Activated CD4-positive, alpha-beta T cell treated with anti-CD3 and anti-CD28 coated beads for 48 hours (primary cell): ENCODE measurements around the gene TRIM33.
"Not testable (repeated sequence)": the region's sequence is repeated elsewhere in the genome, so short reads cannot be mapped to it uniquely, and the experiment has no call there.

Source experiments
- DNase-seq: peaks from one replicate; pipeline ENCODE4 v3.0.0-alpha.2; 2020

The TRIM33 gene

DNA sequence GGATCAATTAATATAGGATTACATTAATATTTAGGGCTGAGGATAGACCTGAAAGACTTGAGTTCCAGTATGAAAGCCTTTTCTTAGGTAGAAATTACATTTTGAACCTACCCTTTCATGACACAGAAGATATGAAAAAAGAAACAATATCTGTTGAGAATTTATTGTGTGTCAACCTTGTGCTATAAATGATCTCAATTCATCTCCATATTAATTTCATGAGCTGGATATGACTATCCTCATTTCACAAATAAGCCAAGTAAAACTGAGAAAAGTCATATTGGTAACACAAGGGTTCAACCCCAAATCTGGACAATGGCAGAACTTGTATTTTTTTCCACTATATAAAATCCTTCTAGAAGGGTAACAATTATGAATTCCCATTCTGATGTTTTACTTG lies 120.0 kb downstream of the TRIM33 start:
- no peak for DNase-seq

DNA sequence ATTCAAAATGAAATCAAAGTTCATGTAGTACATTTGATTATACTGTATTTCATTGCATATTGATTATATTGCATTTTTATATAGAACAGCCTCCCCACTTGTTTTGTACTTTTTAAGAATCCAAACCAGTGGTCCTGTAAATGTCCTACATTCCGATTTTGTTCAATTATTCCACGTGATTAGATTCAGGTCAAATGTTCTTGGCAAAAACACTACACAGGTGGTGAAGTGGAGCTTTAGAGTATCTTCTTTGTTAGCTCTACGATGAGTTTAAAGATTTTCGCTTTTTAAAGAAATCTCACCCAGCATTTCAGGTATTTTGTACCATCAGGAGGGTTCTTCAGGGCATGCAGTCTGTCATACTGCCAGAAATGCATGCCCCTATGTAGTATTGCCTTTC lies 120.6 kb downstream of the TRIM33 start:
- no peak for DNase-seq

DNA sequence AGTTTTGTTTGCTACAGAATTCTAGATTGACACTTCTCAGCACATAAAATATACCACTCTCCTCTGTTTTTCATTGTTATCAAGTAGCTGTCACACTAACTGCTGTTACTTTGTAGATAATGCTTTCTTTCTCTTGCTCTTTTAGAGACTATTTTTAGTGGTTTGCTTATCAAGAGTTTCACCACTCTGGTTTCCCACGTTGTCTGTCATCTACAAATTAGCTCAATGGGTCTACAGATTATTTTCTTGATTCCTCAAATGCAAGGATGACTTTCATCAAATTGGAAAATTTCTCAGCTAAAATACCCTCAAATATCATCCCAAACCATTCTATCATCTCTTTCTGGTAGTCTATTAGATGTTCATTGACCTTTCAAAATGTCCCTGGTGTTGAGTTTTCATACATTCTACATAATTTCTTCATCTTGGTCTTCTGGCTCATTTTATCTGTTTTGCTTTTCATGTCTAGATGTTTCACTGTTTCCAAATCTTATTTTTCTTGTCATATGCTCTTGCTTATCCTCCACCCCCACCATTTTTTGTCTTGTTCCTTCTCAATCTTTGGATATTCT lies 122.5 kb downstream of the TRIM33 start:
- no peak for DNase-seq

DNA sequence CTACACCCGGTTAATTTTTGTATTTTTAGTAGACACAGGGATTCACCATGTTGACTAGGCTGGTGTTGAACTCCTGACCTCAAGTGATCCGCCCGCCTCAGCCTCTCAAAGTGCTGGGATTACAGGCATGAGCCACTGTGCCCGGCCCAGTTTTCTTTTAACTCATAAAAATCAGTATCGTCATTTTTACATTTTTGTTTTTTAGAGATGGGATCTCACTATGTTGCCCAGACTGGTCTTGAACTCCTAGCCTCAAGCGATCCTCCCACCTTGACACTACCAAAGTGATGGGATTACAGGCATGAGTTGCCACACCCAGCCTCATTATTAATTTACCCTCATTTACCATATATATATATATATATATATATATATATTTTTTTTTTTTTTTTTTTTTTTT lies 123.4 kb downstream of the TRIM33 start:
- not testable (repeated sequence) for DNase-seq

DNA sequence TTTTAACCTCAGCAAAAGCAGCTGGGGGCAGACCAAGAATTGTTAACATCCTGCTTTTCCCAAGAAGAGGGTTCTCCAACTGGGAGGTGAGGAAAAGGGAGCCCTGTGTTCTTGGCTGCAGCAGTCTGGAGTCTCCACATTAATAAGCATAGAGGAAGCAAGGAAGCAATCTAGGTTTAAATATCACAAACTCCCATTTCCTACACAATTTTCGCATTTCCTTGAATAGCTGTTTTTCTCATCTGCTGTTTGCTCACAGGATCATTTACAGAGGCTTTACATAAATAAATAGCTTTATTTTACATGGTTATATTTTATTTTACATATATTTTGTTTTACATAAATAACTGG lies 124.0 kb downstream of the TRIM33 start:
- DNase-seq: no peak

DNA sequence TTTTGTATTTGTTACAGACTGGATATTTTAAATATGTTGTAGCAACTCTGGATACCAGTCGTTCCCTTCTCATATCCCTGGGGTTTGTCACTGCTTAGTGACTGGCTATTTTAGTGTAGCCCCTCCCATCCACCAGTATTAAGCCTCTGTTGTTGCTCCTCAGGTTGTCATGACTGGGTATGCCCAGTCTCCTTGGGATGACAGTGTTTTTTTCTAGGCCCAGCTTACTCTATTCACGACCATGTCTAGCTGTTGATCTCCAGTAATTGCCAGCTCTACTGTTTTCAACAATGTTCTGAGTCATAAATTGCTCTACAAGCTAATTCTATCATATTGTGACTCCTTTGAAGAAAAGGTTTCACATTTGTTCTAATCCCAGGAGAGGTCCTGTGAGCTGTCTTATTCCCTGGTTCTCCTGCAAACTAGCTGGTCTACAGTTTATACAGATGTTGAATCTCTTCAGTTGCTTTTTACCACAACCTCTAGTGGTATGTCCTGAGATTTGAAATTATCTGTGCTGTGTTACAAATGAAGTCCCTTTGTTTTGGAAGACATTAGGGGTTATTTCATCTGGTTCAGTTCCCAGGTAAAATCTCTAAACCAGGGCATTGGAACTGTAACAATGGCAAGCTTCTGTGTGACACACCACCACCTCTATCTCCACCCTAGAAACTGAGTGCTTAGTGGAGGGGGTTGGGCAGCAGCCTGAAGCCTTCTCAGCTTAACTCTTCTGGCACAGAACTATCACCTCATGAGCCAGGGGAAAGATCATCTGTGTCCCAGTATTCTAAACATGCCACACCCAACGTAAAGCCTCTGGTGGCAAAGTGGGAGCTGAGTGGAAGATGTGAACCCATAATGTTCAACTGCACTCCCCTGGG lies 124.6 kb downstream of the TRIM33 start:
- DNase-seq: no peak

DNA sequence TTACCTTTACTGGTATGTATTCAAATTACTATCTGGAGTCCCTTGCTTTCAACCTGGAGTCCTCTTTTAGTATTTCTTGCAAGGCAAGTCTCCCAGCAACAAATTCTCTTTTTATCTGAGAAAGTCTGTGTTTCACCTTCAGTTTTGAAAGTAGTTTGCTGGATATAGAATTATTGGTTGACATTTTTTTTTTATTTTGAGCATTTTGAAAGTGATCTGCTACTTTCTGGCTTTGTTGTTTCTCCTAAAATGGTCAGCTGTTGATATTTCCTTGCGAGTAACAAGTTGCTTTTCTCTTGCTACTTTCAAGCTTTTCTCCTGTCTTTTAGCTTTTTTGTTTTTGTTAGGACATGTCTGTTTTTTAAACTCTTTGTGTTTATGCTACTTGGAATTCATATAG lies 126.1 kb downstream of the TRIM33 start:
- no peak for DNase-seq

DNA sequence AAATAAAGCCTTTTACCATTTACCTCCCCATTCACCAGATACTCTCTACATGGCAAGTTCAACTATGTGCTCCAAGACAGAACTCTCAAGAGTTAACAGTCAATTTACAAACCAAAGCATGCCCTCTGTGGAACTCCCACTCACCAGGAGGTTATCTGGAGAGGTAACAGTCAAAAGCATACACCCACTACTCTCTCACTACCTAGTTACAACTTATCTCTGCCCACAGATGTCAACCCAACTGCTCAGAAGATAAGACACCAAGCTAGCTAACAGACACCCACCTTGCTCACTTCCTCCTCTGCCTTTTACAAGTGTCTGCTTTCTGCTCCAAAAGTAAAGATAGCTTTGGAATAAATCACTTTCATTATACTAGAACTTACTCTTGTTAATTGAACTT lies 131.0 kb downstream of the TRIM33 start:
- DNase-seq: no peak

DNA sequence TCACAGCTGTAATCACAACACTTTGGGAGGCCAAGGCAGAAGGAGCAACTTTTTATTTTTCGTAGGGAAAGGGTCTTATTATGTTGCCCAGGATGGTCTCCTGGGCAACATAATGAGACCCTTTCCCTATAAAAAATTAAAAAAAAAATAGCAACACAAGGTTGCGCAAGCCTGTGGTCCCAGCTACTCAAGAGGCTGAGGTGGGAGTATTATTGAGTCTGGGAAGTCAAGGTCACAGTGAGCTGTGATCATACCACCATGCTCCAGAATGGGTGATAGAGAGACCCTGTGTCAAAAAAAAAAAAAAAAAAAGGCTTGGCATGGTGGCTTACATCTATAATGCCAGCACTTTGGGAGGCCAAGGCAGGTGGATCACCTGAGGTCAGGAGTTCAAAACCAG lies 131.6 kb downstream of the TRIM33 start:
- no peak for DNase-seq

DNA sequence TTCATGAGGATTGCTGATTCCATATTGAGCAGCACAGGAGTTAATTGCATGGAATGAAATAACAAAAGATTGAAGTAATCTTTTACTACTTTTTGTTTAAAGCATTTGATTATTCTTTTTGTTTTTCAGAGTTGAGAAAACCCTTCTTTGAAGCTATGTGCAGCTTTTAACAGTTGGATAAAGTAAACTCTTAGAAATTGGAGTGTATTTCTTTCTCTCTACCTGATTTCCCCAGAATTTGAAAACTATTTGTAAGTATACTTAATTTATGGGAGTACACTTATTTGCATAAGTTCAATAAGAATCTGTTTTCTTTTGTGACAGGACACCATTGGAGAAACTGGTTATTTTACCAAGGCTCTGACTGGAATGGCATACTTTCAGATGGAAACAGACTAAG lies 133.6 kb downstream of the TRIM33 start:
- no peak for DNase-seq

DNA sequence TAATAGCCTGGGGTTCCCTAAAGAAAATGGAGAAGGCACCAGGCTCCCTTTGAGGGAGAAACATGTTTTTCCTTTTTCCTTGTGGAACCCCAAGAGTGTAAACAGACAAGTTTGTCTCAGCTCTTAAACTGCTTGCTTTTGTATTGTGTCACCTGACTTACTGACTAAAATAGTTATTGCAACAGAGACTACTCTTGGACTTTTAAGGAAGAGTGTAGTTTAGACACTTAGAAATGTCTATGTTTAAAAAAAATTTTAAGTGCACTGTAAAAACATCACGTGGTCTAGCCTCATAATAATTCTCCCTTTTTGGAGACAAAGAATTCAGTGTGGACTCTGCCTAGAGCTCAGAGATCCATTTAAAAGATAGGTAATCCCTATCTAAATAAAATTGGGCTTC lies 141.1 kb downstream of the TRIM33 start:
- DNase-seq: no peak

DNA sequence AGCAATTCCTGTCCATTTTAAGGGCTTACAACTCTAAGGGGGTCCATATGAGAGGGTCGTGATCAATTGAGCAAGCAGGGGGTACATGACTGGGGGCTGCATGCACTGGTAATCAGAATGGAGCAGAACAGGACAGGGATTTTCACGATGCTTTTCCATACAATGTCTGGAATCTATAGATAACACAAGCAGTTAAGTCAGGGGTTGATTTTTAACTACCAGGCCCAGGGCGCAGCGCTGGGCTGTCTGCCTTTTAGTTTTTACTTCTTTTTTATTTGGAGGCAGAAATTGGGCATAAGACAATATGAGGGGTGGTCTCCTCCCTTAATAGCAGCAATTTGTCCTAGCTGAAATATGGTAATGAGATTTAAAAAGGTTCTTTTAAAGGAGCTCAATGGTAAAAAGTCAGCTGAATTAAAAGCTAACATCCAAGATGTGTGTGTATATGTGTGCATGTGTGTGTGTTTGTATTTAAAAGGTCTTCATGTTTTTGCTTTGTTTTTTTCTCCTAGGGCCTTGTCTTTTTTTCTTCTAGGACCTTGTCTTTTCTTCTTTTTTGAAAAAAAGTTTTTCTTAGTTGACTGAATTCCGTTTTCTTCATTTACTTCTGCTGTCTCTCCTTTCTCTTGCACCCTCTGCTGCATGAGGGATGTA lies 141.6 kb downstream of the TRIM33 start:
- not testable (repeated sequence) for DNase-seq

DNA sequence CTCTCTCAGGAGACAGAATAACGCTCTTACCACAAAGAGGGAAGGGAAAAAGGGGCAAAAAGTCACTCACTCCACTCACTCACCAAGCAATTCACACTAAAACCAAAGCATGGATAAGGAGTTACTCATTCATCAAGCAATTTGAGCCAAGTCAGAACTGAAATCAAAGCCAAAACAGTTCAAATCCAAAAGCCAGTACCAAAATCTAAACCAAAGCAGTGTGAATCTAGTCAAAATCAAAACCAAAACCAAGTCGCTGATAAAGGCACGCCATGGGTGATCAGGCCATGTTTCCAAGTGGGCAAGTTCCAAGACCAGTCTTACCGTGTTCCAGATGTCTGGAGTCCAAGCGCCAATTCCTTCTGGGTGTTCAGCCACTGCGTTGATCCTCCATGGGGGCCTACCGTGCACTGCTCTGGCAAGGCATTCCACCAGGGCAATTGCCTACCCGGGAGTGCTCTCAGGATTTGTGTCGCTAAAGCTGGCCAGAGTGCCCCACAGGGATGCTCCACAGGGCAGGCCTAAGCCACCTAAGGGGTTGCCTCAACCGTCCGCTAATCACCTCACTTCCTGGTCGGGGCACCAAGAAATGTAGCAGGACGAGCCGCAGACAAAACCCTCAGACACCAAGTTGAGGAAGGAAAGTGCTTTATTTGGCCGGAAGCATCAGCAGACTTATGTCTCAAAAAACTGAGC lies 142.3 kb downstream of the TRIM33 start:
- no peak for DNase-seq

DNA sequence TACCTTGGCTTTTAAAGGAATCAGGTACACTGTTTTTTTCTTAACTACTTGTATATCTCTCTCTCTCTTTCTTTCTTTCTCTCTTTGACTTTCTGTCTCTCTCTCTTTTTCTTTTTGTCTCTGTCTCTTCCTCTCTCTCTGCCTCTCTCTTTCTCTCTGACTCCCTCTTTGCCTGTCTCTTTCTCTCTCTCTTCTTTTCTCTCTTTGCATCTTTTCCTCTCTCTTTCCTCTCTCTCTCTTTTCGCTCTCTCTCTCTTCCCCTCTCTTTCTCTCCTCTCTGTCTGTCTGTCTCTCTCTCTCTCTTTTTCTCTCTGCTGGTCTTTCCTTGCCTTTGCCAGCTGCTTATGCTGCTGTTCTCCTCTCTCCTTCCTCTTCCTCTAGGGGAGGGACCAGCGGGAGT lies 143.2 kb downstream of the TRIM33 start:
- DNase-seq: no peak

DNA sequence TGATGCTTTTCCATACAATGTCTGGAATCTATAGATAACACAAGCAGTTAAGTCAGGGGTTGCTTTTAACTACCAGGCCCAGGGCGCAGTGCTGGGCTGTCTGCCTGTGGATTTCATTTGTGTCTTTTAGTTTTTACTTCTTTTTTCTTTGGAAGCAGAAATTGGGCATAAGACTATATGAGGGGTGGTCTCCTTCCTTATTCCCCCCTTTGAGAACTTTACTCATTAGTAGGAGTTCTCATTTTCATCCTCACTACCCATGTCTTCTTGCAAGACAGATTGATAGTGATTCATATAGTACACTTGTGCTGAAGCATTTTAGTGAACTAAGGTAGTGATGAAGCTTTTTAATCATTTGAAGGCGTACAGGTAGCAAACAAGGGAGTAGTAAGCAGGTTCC lies 147.8 kb downstream of the TRIM33 start:
- not testable (repeated sequence) for DNase-seq

DNA sequence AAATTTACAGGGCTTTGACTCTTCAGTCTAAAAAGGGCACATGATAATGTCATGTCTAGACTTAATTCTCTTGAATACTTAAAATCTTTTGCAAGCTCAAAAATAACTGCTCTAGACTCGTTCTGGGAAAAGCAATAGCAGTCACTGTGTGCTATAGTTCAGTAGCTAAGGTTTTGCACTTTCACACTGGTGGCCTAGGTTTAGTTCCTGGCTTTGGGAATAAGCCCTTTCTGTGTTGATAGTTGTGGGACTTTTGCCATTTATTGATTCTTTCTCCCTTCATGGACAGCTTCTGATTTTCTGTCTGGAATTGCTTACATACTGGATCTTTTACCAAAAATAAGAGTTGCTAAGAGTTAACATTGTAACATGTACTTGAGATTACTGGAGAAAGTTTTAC lies 151.2 kb downstream of the TRIM33 start:
- DNase-seq: no peak

DNA sequence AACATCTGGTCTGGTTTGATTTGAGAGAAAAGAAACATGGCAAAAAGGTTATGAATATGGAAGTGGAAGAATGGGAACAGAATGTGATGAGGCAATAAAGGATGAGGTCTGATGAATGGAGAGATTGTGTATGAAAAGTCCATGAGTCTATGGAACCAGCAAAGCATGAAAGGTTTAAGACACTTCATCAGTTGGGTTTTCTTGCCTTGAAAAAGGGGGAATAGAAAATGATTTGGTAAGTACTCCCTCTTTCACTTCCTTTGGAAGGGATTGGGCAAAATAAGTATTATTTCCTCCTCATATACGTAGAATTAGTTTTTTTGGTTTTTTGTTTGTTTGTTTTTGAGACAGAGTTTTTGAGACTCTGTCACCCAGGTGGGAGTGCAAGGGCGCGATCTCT lies 155.8 kb downstream of the TRIM33 start:
- no peak for DNase-seq

DNA sequence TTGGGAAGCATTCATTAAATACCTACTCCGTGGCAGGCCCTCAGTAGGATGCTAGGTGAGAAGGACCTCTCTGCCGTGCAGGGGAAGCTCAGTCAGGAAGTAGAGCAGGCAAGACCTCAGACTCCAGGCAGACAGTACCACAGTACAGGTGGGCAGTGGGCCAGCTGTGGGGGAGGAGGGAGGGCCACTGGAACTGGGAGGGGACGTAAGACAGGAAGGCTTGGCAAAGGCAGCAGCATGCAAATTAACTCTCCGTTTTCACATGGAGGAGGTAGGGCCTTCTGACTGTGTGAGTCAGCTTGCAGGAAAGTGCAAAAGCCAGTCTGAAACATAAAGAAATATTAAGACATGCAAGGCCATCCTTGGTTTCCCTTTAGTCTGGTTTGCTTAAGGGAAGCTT lies 157.7 kb downstream of the TRIM33 start:
- DNase-seq: no peak

DNA sequence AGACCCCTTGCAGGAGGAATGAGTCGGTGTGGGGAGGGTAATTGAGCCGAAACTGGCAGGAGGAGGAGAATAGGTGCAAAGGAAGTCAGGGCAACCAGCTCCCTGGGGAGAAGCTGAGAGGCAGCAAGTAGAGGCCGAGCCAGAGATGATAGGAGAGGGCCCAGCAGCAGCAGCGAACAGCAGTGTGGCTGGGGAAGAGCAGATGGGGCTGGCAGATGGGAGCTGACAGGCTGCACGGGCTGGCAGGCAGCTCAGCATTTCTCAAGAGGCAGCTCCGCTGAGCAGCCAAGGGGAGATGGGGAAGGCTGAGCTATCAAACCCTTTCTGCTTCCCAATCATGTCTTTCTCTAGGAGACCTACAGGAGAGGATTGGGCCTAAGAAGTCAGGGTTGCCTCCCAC lies 158.2 kb downstream of the TRIM33 start:
- DNase-seq: no peak

DNA sequence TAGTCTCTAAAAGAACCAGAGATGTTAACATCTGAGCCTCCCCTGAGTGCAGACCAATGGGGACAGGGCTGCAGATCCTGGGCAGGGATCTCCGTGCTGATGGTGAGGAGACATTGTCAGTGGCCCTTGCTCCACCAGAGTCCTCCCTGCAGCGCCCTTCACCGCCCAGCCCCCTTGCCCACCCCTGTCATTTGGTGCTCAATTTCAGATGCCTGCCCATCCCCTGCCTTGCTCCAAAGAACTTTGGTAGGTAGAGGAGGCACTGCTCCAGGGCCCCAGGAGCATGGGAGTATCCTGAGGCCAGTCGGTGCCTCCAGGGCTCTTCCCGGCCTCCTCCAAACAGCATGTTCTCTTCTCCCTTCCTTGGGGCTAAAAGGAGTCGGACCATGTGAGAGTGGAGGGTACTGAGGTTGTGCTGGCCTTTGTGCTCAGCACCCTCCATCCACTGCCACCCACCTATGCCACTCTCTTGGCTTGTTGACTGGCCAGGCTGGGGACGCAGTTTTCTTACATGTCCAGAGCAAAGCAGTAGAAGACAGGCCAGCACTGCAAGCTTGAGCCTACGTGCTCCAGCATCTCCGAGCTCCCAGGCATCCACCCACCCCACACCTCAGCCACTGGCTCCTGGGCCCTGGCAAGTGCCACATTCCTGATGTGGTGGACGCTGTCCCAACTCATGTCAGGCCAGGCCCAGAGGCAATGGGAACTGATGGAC lies 160.1 kb downstream of the TRIM33 start:
- no peak for DNase-seq

DNA sequence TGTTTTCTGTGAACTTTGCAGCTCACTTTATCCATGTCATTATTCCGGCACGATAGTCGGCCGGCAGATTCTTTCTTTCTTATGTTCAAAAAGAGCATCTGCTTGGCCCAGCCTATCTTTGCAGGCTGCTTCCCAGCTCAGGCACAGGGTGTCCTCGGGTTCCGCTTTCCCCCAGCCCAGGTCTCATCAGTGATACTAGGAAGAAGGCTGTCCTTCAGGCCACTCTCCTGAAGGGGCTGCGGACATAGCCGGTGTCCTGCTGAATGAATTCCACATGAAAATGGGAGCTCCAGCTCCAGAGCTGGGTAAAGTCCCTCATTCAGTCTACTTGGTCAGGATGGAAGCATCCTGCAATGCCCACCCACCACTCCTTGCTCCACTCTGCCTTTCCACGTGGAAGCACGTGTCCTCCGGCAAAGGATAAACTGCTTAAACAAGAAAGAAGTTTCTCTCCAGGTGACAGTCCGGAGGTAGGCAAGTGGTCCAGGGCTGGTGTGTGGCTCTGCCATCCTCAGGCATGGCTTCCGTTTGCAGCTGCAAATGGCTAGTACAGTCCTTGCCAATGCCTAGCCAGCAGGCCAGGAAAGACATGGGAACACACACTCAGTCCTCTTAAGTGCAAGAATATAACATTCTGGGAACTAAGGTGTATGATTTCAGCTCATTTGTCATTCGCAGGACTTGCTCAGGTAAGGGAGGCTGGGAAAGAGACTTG lies 161.0 kb downstream of the TRIM33 start:
- DNase-seq: no peak

DNA sequence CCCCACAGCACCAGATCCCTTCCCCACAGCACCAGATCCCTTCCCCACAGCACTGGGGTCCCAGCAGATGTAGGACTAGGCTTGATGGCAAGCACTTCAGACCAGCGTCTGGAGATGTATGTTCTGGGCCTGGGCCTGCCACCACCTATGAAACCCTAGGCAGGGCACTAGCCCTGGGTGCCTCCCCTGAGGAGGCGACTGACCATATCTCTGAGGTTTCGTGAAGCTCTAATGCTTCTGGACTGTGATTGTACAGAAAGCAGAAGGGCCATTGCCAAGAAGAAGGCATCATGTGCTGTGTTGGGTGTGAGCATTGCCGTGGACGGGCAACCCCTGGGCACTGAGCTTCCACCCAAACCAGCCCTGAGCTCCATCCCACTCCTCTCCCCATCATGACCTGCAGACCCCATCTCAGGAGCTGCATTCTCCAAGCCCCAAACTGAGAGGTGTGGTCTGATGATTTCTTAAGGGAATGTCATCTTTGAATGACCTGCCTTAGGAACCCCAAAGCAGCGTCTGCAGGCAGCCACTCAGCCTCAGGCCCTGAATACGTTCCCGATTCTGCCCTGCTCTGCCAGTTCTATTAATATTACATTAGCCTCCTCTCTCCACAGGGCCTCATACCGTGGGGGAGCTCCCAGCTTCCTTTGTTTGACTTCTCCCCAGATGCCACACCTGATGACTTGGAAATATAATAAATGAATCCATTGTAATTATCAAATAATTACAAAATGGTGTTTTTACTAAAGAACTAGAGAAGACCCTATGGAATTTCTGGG lies 163.4 kb downstream of the TRIM33 start:
- DNase-seq: no peak
